T-helper 1 cell treated with Interleukin-12 subunit alpha and Interleukin-12 subunit beta and Interleukin-4 antibody, amounts not matched to agents 30 μg/mL and 1 μg/mL, for 36 hours (primary cell): ENCODE data around the gene BICRA.

Experiments
- H3K27ac Mint-ChIP-seq: one replicate; pipeline ENCODE4 v1.8.0; 2021; ENCODE audit warnings: mild to moderate bottlenecking, mixed read lengths
- H3K27me3 Mint-ChIP-seq: one replicate; pipeline ENCODE4 v1.8.0; 2021; ENCODE audit warnings: low read depth, mixed read lengths
- H3K36me3 Mint-ChIP-seq: one replicate; pipeline ENCODE4 v1.8.0; 2021; ENCODE audit warnings: low read depth, mixed read lengths
- H3K4me1 Mint-ChIP-seq: one replicate; pipeline ENCODE4 v1.8.0; 2021; ENCODE audit warnings: low read depth, mixed read lengths
- H3K4me3 Mint-ChIP-seq: one replicate; pipeline ENCODE4 v1.8.0; 2021; ENCODE audit warnings: mild to moderate bottlenecking, moderate library complexity, mixed read lengths
- H3K9me3 Mint-ChIP-seq: one replicate; pipeline ENCODE4 v1.8.0; 2021; ENCODE audit warnings: mixed read lengths

Gene BICRA

DNA sequence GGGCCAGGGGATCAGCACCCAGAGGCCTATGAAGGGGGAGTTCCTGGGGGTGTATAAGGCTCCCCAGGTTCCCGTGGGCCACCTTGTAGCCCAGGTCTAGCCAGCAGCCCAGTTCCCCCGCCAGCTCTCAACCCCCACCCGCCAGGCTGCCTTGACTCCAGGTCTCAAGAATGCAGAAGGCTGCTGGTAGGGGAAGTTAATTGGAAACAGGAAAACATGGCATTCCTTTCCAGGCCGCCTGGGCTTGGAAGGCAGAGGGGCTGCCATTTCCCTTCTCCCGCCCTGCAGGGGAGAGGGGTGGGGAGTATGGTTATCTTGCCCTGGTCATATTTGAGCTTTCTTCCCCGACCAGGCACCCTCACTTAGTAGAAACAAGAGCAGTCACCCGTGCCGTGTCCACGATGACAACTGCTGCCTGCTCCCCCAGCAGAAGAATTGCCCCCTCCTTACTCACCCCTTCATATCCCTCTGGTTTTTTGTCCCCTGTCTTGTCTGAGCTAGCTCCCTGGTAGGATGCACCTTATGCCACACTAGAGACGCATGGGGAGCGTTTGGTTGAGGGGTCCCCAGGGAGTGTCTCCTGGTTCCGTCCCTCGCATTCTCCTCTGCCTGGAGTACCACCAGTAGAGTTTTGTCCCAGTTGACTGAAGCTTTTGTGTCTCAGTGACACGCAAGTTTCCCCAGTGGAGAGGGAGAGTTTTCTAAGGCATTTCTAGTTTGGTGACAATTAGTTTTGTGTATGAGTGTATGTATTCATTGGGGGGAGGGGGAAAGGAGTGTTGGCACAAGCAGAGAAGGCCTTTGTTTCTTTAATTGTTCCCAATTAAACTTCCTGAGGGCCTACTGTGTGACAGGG is 4.5 kb downstream of the BICRA start:
- H3K36me3 Mint-ChIP-seq = peaks cover 8% of the 10 kb centered on the region
- no peaks in the 10 kb centered on the region for H3K27me3 Mint-ChIP-seq
- no peaks in the 10 kb centered on the region for H3K9me3 Mint-ChIP-seq
- H3K4me1 Mint-ChIP-seq = peaks cover 18% of the 10 kb centered on the region
- H3K27ac Mint-ChIP-seq = no peak overlapping the region
- H3K4me3 Mint-ChIP-seq = no peak overlapping the region

DNA sequence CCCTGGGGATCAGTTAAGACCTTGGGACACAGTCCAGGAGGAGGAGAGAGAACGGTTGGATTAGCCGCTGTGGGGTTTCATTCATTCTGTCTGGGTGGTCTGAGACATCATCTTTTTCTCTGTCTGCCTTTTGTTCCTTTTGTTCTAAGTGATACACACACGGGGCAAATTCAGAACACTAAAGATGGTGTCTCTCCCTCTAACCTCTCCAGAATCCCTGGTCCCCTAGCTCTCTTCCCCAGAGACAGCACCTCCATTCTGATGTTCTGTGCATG is 5.0 kb downstream of the BICRA start:
- H3K27ac Mint-ChIP-seq = no peak overlapping the region
- H3K4me3 Mint-ChIP-seq = no peak overlapping the region
- H3K36me3 Mint-ChIP-seq = peaks cover 8% of the 10 kb centered on the region
- H3K27me3 Mint-ChIP-seq = no peaks in the 10 kb centered on the region
- peaks cover 18% of the 10 kb centered on the region for H3K4me1 Mint-ChIP-seq
- H3K9me3 Mint-ChIP-seq = no peaks in the 10 kb centered on the region

DNA sequence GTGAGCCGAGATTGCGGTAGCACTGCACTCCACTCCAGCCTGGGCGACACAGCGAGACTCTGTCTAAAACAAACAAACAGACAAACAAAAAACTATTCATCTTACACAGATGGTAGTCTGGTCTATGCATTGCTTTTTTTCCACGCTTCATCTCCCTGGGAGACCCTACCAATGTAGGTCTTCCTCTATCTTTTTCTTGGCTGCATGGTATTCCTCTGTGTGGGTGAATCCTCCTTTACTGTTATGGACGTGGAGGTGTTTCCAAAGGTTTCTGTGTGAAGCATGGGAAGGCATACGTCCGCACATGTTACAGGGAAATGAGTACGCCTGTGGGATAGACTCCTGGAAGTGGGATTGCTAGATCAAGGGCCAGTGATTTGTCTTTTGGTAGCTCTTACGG is 5.6 kb downstream of the BICRA start:
- H3K27me3 Mint-ChIP-seq = no peaks in the 10 kb centered on the region

DNA sequence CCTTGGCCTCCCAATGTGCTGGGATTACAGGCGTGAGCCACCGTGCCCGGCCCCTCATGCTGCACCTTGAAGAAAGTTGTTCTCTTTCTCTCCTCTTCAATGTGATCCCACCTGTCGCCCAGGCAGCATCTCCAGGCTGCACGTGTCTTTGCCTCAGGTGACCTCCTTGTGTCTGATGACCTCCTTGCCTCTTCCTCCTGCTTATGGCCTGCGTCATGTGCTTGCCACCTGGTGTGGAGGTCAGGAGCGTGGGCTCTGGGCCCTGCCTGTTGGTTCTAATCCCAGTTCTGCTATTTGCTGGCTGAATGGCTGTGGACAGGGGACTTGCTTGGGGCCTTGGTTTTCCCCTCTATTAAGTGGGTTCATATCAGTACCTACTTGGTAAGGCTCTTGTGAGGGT is 6.3 kb downstream of the BICRA start:
- Mint-ChIP-seq H3K4me1 (peaks cover 18% of the 10 kb centered on the region), H3K27me3 (no peaks in the 10 kb centered on the region), H3K36me3 (peaks cover 8% of the 10 kb centered on the region), H3K4me3 (no peak overlapping the region), H3K9me3 (no peaks in the 10 kb centered on the region), H3K27ac (no peak overlapping the region)

More for the DNA sequence above, 5.6 kb downstream of the BICRA start:
- H3K4me1 Mint-ChIP-seq = peaks cover 18% of the 10 kb centered on the region
- H3K36me3 Mint-ChIP-seq = peaks cover 8% of the 10 kb centered on the region
- no peak overlapping the region for H3K4me3 Mint-ChIP-seq
- no peaks in the 10 kb centered on the region for H3K9me3 Mint-ChIP-seq
- no peak overlapping the region for H3K27ac Mint-ChIP-seq

DNA sequence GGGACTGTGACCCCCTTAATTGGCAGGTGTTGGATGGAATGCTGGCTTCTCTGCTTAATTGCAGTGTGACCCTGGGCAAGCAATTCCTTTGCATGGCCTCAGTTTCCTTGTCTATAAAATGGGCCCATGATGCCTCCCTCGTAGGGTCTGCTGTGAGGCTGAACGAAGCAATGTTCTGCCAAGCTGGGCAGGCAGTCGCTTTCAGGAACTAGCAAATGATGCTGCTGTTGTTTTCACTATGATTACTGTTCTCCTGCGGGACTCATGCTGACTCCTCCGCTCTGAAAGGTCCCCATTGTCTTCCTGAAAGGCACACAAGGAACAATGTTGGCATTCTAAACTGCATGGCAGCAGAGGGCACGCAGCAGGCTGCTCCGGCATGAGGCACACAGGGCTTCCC is 6.8 kb downstream of the BICRA start:
- no peak overlapping the region for H3K4me3 Mint-ChIP-seq
- no peak overlapping the region for H3K27ac Mint-ChIP-seq
- H3K4me1 Mint-ChIP-seq = peaks cover 13% of the 10 kb centered on the region
- no peaks in the 10 kb centered on the region for H3K9me3 Mint-ChIP-seq
- no peaks in the 10 kb centered on the region for H3K27me3 Mint-ChIP-seq
- peaks cover 8% of the 10 kb centered on the region for H3K36me3 Mint-ChIP-seq

DNA sequence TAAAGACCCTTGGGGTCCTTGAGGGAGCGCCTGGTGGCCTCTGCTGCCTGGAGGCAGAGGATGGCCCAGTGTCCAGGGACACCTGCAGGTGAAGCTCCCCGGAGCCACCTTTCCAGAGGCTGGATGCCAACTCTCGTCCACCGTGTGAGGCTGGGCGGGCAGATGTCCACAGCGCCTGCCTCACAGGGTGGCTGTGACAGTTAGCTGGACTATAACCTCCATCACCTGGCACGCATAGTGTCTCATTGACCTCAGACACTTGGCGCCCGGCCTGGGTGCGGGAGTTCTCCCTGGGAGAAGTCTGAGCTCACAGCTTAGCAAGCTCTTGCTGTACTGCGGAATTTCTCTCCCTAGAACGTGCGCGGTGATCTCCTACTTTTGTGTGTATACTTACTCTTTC is 9.8 kb downstream of the BICRA start:
- Mint-ChIP-seq H3K36me3 (peaks cover 3% of the 10 kb centered on the region), H3K27me3 (no peaks in the 10 kb centered on the region), H3K9me3 (no peaks in the 10 kb centered on the region), H3K4me1 (peaks cover 6% of the 10 kb centered on the region), H3K27ac (no peak overlapping the region), H3K4me3 (no peak overlapping the region)

DNA sequence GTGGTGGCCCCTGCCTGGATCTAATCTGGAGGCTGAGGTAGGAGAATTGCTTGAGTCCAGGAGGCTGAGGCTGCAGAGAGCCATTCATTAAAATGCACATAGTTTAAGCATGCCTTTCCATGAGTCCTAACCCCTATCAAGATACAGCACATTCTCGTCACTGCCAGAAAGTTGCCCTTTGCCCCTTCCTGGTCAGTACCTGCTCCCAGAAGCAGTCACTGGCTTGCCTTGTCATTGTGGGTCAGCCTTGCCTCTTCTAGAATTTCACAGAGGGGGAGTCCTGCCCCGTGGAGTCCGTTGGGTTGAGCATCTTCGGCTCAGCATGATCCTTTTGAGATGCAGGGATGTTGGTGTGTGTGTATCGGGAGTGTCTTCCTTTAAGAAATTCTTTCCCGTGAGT is 10.8 kb downstream of the BICRA start:
- peaks cover 3% of the 10 kb centered on the region for H3K36me3 Mint-ChIP-seq
- no peak overlapping the region for H3K27ac Mint-ChIP-seq

DNA sequence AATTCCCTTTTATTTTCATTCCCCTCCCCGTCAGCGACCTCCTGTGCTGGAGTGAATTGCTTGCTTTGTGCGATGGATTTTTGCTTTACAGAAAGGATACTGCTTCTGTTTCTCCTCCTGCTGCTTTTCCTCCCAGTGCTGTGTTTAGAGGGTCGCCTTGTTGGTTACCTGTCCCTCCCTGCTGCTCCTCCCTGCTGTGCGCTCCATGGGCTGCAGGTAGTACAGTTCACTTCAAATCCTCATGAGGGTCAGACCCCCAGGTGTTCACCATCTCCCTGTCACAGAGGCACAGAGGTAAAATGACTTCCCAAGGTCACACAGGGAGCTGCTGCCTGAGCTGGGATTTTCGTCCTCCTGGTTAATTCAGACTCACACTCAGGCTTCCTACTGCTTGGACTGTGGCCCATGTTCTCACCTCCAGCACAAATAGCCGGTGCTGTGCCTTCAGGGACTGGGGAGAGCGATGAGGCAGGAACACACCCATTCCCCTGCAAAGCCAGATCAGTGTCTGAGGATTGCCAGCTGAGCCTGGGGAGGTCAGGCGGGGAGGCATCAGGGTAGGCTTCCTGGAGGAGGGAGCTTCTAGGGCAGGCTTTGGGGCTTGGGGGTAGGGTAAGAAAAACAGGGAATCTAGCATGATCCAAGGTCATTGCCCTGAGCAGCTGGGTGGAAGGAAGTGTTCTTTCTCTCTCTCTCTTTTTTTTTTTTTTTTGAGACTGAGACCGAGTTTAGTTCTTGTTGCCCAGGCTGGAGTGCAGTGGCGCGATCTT is 14.4 kb downstream of the BICRA start:
- peaks cover 10% of the 10 kb centered on the region for H3K4me1 Mint-ChIP-seq
- H3K36me3 Mint-ChIP-seq = peaks cover 2% of the 10 kb centered on the region
- H3K27ac Mint-ChIP-seq = no peak overlapping the region
- H3K9me3 Mint-ChIP-seq = no peaks in the 10 kb centered on the region
- H3K27me3 Mint-ChIP-seq = no peaks in the 10 kb centered on the region
- no peak overlapping the region for H3K4me3 Mint-ChIP-seq

More for the DNA sequence above, 10.8 kb downstream of the BICRA start:
- H3K4me1 Mint-ChIP-seq = peaks cover 9% of the 10 kb centered on the region
- no peak overlapping the region for H3K4me3 Mint-ChIP-seq
- H3K9me3 Mint-ChIP-seq = no peaks in the 10 kb centered on the region
- H3K27me3 Mint-ChIP-seq = no peaks in the 10 kb centered on the region

DNA sequence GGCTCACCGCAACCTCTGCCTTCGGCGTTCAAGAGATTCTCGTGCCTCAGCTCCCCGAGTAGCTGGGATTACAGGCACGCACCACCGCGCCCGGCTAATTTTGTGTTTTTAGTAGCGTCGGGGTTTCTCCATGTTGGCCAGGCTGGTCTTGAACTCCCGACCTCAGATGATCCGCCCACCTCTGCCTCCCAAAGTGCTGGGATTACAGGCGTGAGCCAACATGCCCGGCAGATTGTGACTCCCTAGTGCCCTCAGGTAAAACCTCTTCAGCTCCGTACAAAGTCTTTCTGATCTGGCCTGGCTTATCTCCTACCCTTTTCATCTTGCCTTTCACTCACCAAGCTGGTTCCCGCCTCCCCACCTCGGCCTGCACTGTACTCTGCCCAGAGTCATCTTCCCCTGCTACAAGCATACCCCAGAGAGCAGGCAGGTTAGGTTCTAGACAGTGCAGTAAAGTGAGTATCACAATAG is 15.0 kb downstream of the BICRA start:
- Mint-ChIP-seq H3K27me3 (no peaks in the 10 kb centered on the region), H3K27ac (no peak overlapping the region), H3K36me3 (peaks cover 2% of the 10 kb centered on the region), H3K4me3 (no peak overlapping the region), H3K9me3 (no peaks in the 10 kb centered on the region), H3K4me1 (peaks cover 10% of the 10 kb centered on the region)

DNA sequence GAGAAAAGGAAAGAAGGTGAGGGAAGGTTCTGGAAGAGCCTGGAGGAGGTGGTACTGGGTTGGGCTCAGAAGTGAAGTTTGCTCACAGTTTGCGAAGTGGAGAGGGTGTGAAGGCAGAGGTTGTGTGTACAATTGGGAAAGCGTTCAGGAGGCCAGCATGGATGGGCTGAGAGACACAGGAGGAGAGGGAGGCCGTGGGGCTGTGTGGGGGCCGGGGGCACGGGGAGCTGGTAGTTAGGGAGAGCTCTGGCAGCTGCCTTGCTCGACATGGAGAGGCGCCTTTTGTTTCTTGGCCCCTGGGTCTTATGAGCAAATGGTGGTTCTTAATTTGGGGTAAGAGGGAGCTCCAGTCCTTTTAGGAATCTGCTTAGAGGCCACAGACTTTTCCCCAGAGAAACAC is 16.7 kb downstream of the BICRA start:
- Mint-ChIP-seq H3K4me1 (peaks cover 10% of the 10 kb centered on the region), H3K27ac (no peak overlapping the region), H3K27me3 (no peaks in the 10 kb centered on the region), H3K36me3 (peaks cover 4% of the 10 kb centered on the region), H3K9me3 (no peaks in the 10 kb centered on the region), H3K4me3 (no peak overlapping the region)

DNA sequence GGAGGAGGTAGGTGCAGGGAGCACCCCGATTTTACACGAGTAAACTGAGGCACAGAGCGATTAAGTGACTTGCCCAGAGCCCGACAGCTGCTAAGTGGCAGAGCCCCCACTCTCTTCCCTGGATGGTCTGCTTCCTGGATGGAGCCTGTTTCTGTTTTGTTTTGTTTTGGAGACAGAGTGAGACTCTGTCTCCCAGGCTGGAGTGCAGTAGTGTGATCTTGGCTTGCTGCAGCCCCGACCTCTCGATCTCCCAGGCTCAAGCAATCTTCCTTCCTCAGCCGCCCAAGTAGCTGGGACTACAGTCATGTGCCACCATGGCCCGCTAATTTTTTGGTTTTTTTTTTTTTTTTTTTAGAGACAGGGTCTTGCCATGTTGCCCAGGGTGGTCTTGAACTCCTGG is 17.3 kb downstream of the BICRA start:
- Mint-ChIP-seq H3K9me3 (no peaks in the 10 kb centered on the region), H3K4me3 (no peak overlapping the region), H3K36me3 (peaks cover 4% of the 10 kb centered on the region), H3K4me1 (peaks cover 7% of the 10 kb centered on the region), H3K27ac (no peak overlapping the region), H3K27me3 (no peaks in the 10 kb centered on the region)

DNA sequence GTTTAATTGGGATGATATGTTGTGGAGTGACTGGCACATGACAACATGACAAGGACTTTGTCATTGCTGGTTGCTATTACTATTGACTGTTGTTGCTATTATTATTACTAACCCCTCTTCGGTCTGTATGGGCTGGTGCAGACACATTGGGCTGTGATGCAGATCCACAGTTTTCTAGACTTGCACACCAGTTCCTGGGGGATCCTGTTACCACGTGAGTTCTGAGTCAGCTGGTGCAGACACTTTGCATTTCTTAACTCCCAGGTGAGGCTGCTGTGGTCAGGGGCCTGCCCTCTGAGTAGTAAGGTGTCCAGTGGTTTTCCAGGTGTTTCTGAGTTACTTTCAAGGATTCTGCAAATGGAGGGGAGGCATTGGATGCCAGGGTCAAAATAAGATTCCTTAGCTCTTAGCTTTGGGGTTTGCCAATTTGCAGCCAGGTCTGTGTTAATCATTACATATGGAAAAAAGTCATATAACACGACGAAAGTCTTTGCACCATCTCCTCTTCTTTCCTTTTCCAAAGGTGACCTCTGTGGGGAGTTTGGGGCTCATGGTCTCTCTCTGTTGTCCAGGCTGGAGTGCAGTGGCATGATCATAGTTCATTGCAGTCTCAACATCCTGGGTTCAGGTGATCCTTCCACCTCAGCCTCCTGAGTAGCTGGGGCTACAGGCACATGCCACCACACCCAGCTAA is 19.3 kb downstream of the BICRA start:
- peaks cover 7% of the 10 kb centered on the region for H3K4me1 Mint-ChIP-seq
- no peak overlapping the region for H3K4me3 Mint-ChIP-seq
- H3K27ac Mint-ChIP-seq = no peak overlapping the region
- H3K36me3 Mint-ChIP-seq = peaks cover 4% of the 10 kb centered on the region
- no peaks in the 10 kb centered on the region for H3K9me3 Mint-ChIP-seq
- no peaks in the 10 kb centered on the region for H3K27me3 Mint-ChIP-seq

DNA sequence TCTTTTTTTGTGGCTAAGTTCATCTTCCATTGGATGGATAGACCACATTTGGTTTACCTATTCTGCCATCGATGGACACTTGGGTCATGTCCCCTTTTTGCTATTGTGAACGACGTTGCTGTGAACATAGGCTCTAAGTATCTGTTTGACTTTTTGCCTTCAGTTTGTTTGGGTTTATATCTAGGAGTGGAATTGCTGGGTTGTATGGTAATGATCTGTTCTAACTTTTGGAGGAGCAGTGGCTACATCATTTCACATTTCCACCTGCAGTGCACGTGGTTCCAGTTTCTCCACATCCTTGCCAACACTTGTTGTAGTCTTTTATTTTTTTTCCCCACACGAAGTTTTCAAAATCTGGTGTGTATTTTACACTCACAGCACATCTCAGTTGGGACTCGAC is 21.7 kb downstream of the BICRA start:
- H3K4me1 Mint-ChIP-seq = peaks cover 4% of the 10 kb centered on the region
- H3K36me3 Mint-ChIP-seq = peaks cover 4% of the 10 kb centered on the region
- no peaks in the 10 kb centered on the region for H3K9me3 Mint-ChIP-seq
- H3K4me3 Mint-ChIP-seq = no peak overlapping the region
- H3K27me3 Mint-ChIP-seq = no peaks in the 10 kb centered on the region
- no peak overlapping the region for H3K27ac Mint-ChIP-seq

DNA sequence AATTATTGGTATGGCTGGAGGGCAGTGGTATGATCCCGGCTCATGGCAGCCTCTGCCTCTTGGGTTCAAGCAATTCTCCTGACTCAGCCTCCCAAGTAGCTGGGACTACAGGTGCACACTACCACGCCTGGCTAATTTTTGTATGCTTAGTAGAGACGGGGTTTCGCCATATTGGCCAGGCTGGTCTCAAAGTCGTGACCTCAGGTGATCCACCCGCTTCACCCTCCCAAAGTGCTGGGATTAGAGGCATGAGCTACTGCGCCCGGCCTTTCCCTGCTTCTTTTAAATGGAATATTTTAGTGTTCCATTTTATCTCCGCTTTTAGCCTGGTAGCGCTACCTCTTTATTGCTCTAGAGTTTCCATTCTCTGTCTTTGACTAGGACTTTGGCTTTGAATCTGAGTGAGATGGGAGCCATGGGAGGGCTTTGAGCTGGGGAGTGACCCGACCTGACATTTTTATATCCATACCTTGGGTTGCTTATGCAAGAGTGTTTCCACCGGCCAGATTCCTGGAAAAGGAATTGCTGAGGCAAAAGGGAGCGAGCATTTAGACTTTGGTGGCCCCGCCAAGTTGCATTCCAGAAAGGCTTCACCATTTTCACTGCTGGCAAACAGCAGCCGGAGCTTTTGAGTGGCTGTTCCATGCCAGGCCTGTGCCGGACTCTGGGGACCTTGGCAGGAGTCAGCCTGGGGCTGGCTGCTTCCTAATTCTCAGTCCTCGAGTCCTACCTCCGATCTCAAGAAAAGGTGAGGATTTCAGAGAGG is 22.9 kb downstream of the BICRA start:
- Mint-ChIP-seq H3K4me1 (peaks cover 5% of the 10 kb centered on the region), H3K9me3 (no peaks in the 10 kb centered on the region), H3K4me3 (no peak overlapping the region), H3K36me3 (peaks cover 7% of the 10 kb centered on the region), H3K27ac (no peak overlapping the region), H3K27me3 (no peaks in the 10 kb centered on the region)
